RWPE1 (cell line): ENCODE results near the gene GSN.

ENCODE experiments used
- CTCF ChIA-PET: fragments of 350-600 bp; sonication (Branson Sonifier 250); formaldehyde crosslinking; extraction: SDS; loops from one replicate; lab custom pipeline; 2021; lab: Yijun Ruan, JAX
- POLR2A ChIA-PET: fragments of 400-600 bp; formaldehyde crosslinking; extraction: SDS; loops from one replicate; lab custom pipeline; 2020; ENCODE audit warnings: antibody characterized with exemption; ENCODE audit not compliant: low non-redundant PET; lab: Yijun Ruan, JAX
- DNase-seq: peaks from one replicate; pipeline ENCODE4 v3.0.0; 2012; ENCODE audit warnings: low spot score
- H3K27ac ChIP-seq: fragments of 450-650 bp; 2 replicates; pipeline ENCODE4 v1.5.1; 2017
- CTCF ChIP-seq: fragments of 450-650 bp; conservative IDR thresholded peaks from 2 replicates; pipeline ENCODE4 v1.5.1; 2017; ENCODE audit warnings: low read depth, mild to moderate bottlenecking

GSN gene

GRCh38 chr9:121267689-121268597 lies at the start of gene GSN:
Gene GSN, plus strand, starts transcription at chr9:121268162. Its CDS starts 33,810 bp downstream, at chr9:121301972.
- no peak for TF ChIP-seq CTCF
- ChIA-PET POLR2A (interaction anchor here (1.0 to 2.5 kb wide), 3 partner anchors 9 to 41 kb away, joined by 6 to 14 read pairs (median 7); no protein-coding TSS in a partner anchor), CTCF (interaction anchor here (0.5 to 4.0 kb wide), 16 partner anchors 10 to 781 kb away, joined by 3 to 31 read pairs (median 4); partner anchors contain the start of gene RAB14)
- H3K27ac ChIP-seq, result peak within 1 kb of the TSS; percentile 73
- DNase-seq, result peak; percentile 88

- ChIA-PET POLR2A (no interaction called here), CTCF (interaction anchor here (0.6 to 1.2 kb wide), 4 partner anchors 16 to 1653 kb away, joined by 3 to 8 read pairs (median 4); no protein-coding TSS in a partner anchor)
- DNase-seq, result no peak
- TF ChIP-seq CTCF, result no peak
- H3K27ac ChIP-seq, result no peak overlapping the region
Measured at GRCh38 chr9:121218357-121219027, 49.5 kb upstream of the GSN start.

GRCh38 chr9:121219530-121219929 lies 48.4 kb upstream of the GSN start:
- CTCF ChIA-PET, result interaction anchor here (0.6 kb wide), 1 partner anchor 62 kb away, joined by 3 read pairs; no protein-coding TSS in a partner anchor
- no peak for TF ChIP-seq CTCF
- DNase-seq, result no peak
- no peak overlapping the region for H3K27ac ChIP-seq
- POLR2A ChIA-PET, result no interaction called here

GRCh38 chr9:121220996-121221663 lies 46.8 kb upstream of the GSN start:
- no peak for TF ChIP-seq CTCF
- no peak overlapping the region for H3K27ac ChIP-seq
- ChIA-PET CTCF (interaction anchor here (2.7 kb wide), 1 partner anchor 13 kb away, joined by 14 read pairs; no protein-coding TSS in a partner anchor), POLR2A (no interaction called here)
- no peak for DNase-seq

- H3K27ac ChIP-seq, result no peak overlapping the region
- ChIA-PET POLR2A (no interaction called here), CTCF (interaction anchor here (0.5 to 2.7 kb wide), 3 partner anchors 12 to 178 kb away, joined by 3 to 14 read pairs (median 3); no protein-coding TSS in a partner anchor)
- TF ChIP-seq CTCF, result no peak
- no peak for DNase-seq
Measured at GRCh38 chr9:121221664-121222055, 46.3 kb upstream of the GSN start.
